Gastroesophageal sphincter (tissue), 4 donors: ENCODE data around the gene MVB12B. TPM values are rescaled to one million over a fixed set of nuclear protein-coding genes. Genes with fewer than 3 reads are reported as not detected.
A peak's percentile ranks its signal among the peaks of the same experiment; 100 is the strongest.

ENCODE experiments used
- ATAC-seq: fragments of 150-250 bp; one replicate; pipeline ENCODE4 v1.9.1; 2016; ENCODE audit warnings: mild to moderate bottlenecking, moderate library complexity
- H3K27ac ChIP-seq, 4 donors: fragments of 200-600 bp; sonication (generic) in 3 of 4; 1 replicate in 3 of 4; 2 replicates in 1 of 4; pipeline ENCODE4 v1.5.1; 2016 to 2019
- H3K27me3 ChIP-seq: fragments of 200-600 bp; sonication (generic); one replicate; pipeline ENCODE4 v1.5.1; 2019
- H3K36me3 ChIP-seq, 2 donors: fragments of 200-600 bp; sonication (generic); one replicate each; pipeline ENCODE4 v1.5.1; 2019; ENCODE audit warnings: control low read depth in 1 of 2
- H3K4me1 ChIP-seq, 3 donors: fragments of 200-600 bp; sonication (generic); 1 replicate in 2 of 3; 2 replicates in 1 of 3; pipeline ENCODE4 v1.5.1; 2016 to 2019; ENCODE audit warnings: control low read depth in 2 of 3
- H3K4me3 ChIP-seq, 2 donors: fragments of 200-600 bp; sonication (generic); one replicate each; pipeline ENCODE4 v1.5.1; 2019; ENCODE audit warnings: mild to moderate bottlenecking in 1 of 2, moderate library complexity in 1 of 2
- H3K9me3 ChIP-seq, 3 donors: fragments of 200-600 bp; sonication (generic); one replicate each; pipeline ENCODE4 v1.5.1; 2017 to 2019; ENCODE audit warnings: control low read depth in 2 of 3
- EP300 ChIP-seq: sonication (generic); formaldehyde crosslinking; IDR thresholded peaks from one replicate; pipeline ENCODE4 v1.6.1; 2017; ENCODE audit warnings: antibody characterized with exemption, mild to moderate bottlenecking
- POLR2A ChIP-seq, 2 donors: fragments of 450-650 bp; IDR thresholded peaks; one replicate each; pipeline ENCODE4 v1.6.1; 2017; ENCODE audit warnings: antibody characterized with exemption in 2 of 2, mild to moderate bottlenecking in 2 of 2, moderate library complexity in 1 of 2
- POLR2AphosphoS5 ChIP-seq: sonication (generic); formaldehyde crosslinking; IDR thresholded peaks from one replicate; pipeline ENCODE4 v1.6.1; 2017; ENCODE audit warnings: antibody characterized with exemption
- WGBS, 2 donors: methylation state at CpG; one replicate each; pipeline ENCODE4 v1.1.5; 2018; ENCODE audit warnings: low coverage in 1 of 2; 5-methylcytosine and 5-hydroxymethylcytosine counted together
- total RNA-seq, 4 donors: library from RNA; depleted of rRNA; stranded (reverse); fragments of >200 nt; gene quantifications; one replicate each; pipeline ENCODE4 v1.1.0, GENCODE V29; 2016
- TF ChIP-seq, protein P1 (sequence below), 4 experiments: fragments of 200-600 bp in 2 of 4; fragments of 450-650 bp in 2 of 4; sonication (generic) in 1 of 4; IDR thresholded peaks; one replicate each; pipeline ENCODE4 v1.5.1; 2017 to 2019; ENCODE audit warnings: antibody characterized with exemption in 4 of 4, mild to moderate bottlenecking in 2 of 4, moderate library complexity in 2 of 4

The MVB12B gene
- total RNA-seq, 4 donors from 2014 or later: 12.0 to 25.2 (median 15.9) TPM

GRCh38 chr9:126517833-126518356 lies 191.3 kb downstream of the MVB12B start:
- 14 to 26% methylated on average over 9 of the region's 9 CpGs for WGBS, 2 donors
- H3K36me3 ChIP-seq: no peaks in the 10 kb centered on the region
- peaks cover 96% of the 10 kb centered on the region for H3K27me3 ChIP-seq
- no peaks in the 10 kb centered on the region for H3K9me3 ChIP-seq
- peaks cover 0 to 64% (median 9%) of the 10 kb centered on the region in 3 donors for H3K4me1 ChIP-seq
- TF ChIP-seq POLR2A (IDR thresholded peaks at IDR 0.05) (no peak), EP300 (no peak), POLR2AphosphoS5 (no peak)
- TF ChIP-seq, protein P1, sequence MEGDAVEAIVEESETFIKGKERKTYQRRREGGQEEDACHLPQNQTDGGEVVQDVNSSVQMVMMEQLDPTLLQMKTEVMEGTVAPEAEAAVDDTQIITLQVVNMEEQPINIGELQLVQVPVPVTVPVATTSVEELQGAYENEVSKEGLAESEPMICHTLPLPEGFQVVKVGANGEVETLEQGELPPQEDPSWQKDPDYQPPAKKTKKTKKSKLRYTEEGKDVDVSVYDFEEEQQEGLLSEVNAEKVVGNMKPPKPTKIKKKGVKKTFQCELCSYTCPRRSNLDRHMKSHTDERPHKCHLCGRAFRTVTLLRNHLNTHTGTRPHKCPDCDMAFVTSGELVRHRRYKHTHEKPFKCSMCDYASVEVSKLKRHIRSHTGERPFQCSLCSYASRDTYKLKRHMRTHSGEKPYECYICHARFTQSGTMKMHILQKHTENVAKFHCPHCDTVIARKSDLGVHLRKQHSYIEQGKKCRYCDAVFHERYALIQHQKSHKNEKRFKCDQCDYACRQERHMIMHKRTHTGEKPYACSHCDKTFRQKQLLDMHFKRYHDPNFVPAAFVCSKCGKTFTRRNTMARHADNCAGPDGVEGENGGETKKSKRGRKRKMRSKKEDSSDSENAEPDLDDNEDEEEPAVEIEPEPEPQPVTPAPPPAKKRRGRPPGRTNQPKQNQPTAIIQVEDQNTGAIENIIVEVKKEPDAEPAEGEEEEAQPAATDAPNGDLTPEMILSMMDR (IDR thresholded peaks at IDR 0.05): no peak
- H3K27ac ChIP-seq: peak overlapping the region in 3 of 4 donors; percentile 76 to 79 (median 76)
- no peak for ATAC-seq
- H3K4me3 ChIP-seq: peak overlapping the region in 1 of 2 donors; percentile 47

GRCh38 chr9:126518763-126519162 lies 192.1 kb downstream of the MVB12B start:
- 74 to 86% methylated on average over 7 of the region's 7 CpGs for WGBS, 2 donors
- ATAC-seq: no peak

DNA sequence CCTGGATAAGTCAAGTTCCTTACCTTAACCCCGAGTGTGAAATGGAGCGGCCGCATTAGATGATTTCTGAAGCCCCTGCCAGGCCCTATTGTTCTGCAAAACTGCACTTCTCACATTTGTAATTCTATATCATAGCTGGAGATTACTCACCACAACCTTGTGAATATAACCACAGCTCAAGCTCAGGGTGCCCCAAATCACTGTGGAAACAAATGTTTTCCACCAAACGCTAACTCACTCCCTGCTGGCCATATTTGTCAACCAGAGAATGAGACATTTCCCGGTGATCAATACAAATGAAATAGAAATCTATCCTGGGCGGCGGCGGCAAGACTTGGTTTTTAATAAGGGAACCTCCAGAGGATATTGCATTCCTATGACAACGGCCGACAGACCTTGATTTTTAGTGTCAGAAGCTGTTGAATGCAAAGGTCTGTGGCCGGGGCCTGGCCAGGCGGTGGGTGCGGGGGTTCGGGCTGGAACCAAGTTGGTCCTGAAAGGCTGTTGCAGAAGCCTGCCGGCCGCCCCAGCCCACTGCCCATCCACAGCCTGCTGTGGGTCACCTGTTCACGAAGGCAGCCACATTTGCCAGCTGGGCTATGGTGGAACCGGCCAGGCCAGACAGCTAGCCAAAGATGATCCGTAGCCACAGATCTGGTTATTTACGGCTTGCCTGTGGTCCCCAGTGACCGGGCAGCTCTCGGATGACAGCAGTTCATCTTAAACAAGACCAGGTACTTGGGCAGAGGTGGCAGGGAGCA lies 193.2 kb downstream of the MVB12B start:
- ATAC-seq: no peak
- 84% methylated on average over 7 of the region's 22 CpGs; no CpG with 5 or more reads in 1 of the 2 donors for WGBS, 2 donors
- H3K4me1 ChIP-seq: peaks cover 0 to 54% (median 9%) of the 10 kb centered on the region in 3 donors
- H3K36me3 ChIP-seq: no peaks in the 10 kb centered on the region
- no peaks in the 10 kb centered on the region for H3K9me3 ChIP-seq
- peaks cover 94% of the 10 kb centered on the region for H3K27me3 ChIP-seq
- TF ChIP-seq, protein P1 (IDR thresholded peaks at IDR 0.05): no peak
- TF ChIP-seq POLR2A (IDR thresholded peaks at IDR 0.05): no peak
- no peak for TF ChIP-seq EP300
- no peak for TF ChIP-seq POLR2AphosphoS5
- H3K27ac ChIP-seq: no peak overlapping the region
- H3K4me3 ChIP-seq: no peak overlapping the region

More at GRCh38 chr9:126518763-126519162, 192.1 kb downstream of the MVB12B start:
- H3K36me3 ChIP-seq: no peaks in the 10 kb centered on the region
- TF ChIP-seq POLR2AphosphoS5: no peak
- TF ChIP-seq, protein P1 (IDR thresholded peaks at IDR 0.05): no peak
- TF ChIP-seq POLR2A (IDR thresholded peaks at IDR 0.05): no peak
- no peak for TF ChIP-seq EP300
- H3K9me3 ChIP-seq: no peaks in the 10 kb centered on the region
- no peak overlapping the region for H3K27ac ChIP-seq
- peaks cover 0 to 65% (median 9%) of the 10 kb centered on the region in 3 donors for H3K4me1 ChIP-seq
- H3K27me3 ChIP-seq: peaks cover 94% of the 10 kb centered on the region
- no peak overlapping the region for H3K4me3 ChIP-seq

- Histone ChIP-seq H3K4me1 (peaks cover 0 to 49% (median 9%) of the 10 kb centered on the region in 3 donors), H3K9me3 (no peaks in the 10 kb centered on the region), H3K4me3 (no peak overlapping the region), H3K27ac (no peak overlapping the region), H3K27me3 (peaks cover 92% of the 10 kb centered on the region), H3K36me3 (no peaks in the 10 kb centered on the region)
- ATAC-seq: no peak
- WGBS, 2 donors: 83 to 86% methylated on average over 10 of the region's 10 CpGs
- TF ChIP-seq EP300: no peak
- no peak for TF ChIP-seq POLR2A (IDR thresholded peaks at IDR 0.05)
- TF ChIP-seq, protein P1 (IDR thresholded peaks at IDR 0.05): no peak
- TF ChIP-seq POLR2AphosphoS5: no peak
These were observed 193.8 kb downstream of the MVB12B start for GRCh38 chr9:126520453-126520852.
